GM21528 (cell line): Measurements from ENCODE around the gene COL6A5.
"Not testable (repeated sequence)": the region's sequence is repeated elsewhere in the genome, so short reads cannot be mapped to it uniquely, and the experiment has no call there.

Source experiments
- ATAC-seq: cut with Tn5 transposase; IDR thresholded peaks from one replicate; pipeline ENCODE4 v1.9.1; 2021; ENCODE audit warnings: mild to moderate bottlenecking, moderate library complexity; ENCODE audit not compliant: unreplicated experiment, low FRiP score

The COL6A5 gene

GRCh38 chr3:130430266-130430665 is 84.8 kb downstream of the COL6A5 start:
- ATAC-seq = no peak

GRCh38 chr3:130432086-130432485 is 86.6 kb downstream of the COL6A5 start:
- ATAC-seq = not testable (repeated sequence)

- ATAC-seq = no peak
These were observed 87.8 kb downstream of the COL6A5 start for GRCh38 chr3:130433306-130433705.

DNA sequence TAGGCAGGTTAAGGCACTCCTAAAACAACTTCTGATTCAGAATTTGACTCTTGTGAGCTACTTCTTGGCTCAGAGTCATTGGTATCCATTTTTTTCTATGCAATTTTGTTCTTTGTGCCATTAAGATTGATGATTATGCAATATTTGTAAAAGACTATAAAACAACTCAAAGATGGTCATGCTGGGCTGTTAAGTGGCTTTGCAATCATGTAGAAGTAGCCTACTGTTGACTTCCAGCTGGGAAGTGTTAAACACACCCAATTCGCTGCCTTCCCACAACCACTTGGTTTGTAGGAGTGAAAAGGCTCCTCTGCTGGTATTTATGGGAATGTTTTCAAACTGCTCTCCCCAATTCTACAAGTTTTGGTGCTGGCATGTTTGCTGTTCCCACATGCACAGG is 96.8 kb downstream of the COL6A5 start:
- ATAC-seq = no peak

DNA sequence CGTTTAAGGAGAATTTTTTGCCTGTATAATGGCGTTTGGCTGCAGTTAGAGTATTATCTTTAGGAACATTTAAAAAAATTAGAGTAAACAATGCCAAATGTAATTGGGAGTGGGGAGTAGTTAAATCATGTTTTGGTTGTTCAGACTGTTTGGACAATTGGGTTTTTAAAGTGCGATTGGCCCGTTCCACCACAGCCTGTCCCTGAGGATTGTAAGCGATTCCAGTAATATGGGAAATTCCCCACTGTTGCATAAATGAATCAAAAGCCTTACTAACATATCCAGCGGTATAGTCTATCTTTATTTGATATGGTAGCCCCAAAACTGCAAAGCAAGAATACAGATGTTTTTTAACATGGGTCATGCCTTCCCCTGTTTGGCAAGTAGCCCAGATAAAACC is 101.4 kb downstream of the COL6A5 start:
- not testable (repeated sequence) for ATAC-seq

DNA sequence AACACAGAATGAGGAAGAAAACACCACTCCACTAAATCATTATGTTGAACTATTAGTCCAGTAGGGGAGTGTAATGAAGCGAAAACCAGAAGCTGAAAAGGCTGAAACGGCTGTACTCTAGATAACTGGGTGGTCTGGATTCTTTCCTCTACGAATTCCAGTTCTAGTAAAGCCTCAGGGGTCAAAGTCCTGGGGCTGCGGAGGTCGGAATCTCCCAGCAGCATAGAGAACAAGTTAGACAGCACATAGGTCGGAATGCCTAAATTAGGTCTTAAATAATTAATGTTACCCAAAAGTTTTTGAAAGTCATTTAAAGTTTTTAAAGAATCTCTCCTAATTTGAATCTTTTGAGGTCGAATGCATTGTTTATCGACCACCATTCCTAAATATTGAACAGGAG is 102.7 kb downstream of the COL6A5 start:
- ATAC-seq = not testable (repeated sequence)

GRCh38 chr3:130456540-130456939 is 111.1 kb downstream of the COL6A5 start:
- ATAC-seq = no peak

DNA sequence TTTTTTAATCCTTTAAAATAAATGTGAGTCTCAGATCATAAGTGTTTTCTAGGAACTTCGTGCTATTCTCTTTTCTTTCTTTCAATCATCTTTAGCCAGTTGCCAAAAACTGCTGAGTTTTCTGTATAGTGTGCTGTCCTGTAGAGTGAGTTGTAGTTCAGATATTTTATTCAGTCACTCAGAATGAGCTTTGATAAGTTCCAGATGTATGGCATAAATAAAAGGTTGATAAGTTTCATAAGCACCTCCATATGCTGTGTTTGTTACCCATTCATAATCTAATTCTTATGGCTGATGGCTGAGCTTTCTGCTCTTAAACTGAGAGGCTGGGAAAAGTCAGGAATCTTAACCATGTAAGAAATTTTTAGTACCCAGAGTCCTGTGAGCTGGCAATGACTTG is 112.2 kb downstream of the COL6A5 start:
- no peak for ATAC-seq

GRCh38 chr3:130459944-130460343 is 114.5 kb downstream of the COL6A5 start:
- no peak for ATAC-seq

GRCh38 chr3:130462089-130462488 is 116.6 kb downstream of the COL6A5 start:
- no peak for ATAC-seq

GRCh38 chr3:130463221-130463620 is 117.7 kb downstream of the COL6A5 start:
- no peak for ATAC-seq

DNA sequence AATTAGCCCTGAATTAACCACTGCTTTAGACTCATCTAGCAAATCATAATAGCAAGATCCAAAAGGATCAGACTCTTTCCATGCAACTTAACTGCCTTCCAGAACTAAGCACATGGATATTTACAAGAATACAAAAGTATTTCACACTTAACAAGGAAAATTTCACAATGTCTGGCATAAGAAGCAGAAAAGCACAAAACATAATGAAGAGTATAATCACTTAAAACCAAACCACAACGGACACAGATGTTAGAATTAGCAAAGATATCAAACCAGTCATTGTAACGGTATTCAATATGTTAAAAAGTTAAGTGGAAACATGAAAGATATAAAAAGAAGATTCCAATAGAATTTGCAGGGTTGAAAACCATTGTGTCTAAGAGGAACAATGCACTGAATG is 120.0 kb downstream of the COL6A5 start:
- no peak for ATAC-seq

DNA sequence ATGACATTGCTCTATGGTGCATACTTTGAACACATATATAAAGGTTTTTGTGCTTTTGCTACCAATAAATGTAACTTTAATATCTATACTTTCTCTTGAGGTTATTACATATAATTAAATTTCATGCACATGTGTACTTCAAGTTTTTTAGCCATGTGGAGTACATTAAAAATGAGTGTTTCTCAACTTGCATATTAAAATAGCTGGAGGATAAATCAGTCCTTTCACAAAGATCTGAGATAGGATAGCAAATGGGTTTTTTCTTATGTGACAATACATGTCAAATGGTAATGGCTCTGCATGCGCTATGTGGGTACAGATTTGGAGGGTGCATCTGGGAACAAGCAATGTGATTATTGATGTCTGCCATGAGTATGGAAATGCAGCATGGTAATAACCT is 122.8 kb downstream of the COL6A5 start:
- no peak for ATAC-seq

- no peak for ATAC-seq
These were observed 124.7 kb downstream of the COL6A5 start for GRCh38 chr3:130470126-130470525.

DNA sequence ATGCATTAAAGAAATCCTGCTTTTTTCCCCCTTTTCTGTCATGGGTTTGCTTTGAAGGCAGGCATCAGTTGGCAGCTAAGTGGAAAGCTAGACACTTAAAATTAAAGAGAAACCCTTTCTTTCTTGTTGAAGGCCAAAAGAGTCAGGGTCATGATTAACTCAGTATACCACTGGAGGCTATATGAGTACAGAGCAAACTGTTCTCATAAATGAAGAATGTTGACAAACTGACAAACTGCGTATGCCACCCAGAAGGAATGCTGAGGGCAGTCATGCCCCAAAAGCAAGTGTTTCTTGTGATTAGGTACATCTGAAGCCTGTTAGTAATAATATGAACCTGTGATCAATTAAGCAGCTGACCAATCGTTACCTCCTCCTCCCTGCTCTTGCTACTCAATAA is 127.9 kb downstream of the COL6A5 start:
- no peak for ATAC-seq

DNA sequence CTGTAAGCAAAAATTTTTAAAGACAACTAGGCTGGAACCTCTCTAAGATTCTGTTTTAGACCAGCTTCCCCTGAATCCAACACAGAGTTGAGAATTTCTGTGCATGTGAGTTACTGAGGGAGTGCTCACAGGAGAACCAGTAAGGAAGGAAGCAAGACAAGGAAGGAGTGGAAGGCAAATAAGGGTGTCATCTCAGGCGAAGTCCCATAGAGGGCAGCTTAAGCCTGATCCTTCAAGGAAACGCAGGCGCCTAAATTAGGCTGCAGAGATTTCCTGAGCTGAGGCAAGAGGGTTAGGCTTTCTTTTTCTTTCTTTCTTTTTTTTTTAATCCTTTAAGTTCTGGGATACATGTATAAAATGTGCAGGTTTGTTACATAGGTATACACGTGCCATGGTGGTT is 135.3 kb downstream of the COL6A5 start:
- no peak for ATAC-seq

DNA sequence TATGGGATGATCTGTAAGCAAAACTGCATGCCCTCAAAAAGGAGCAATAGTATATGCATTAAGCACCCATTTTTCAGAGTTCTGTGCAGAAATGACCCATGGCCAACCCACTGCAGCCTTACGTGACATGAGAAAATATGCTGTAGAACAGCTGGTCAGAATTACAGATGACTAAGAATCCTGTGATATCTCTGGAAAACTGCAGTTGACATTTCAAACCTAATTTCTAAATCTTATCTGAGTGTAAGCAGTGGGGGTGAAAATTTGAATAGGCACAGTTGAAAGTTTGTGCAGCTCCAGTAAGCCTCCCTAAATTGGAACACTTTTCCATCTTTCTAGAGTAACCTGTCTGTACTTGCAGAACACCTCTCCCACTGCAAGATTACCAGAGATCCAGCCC is 142.8 kb downstream of the COL6A5 start:
- ATAC-seq = no peak

DNA sequence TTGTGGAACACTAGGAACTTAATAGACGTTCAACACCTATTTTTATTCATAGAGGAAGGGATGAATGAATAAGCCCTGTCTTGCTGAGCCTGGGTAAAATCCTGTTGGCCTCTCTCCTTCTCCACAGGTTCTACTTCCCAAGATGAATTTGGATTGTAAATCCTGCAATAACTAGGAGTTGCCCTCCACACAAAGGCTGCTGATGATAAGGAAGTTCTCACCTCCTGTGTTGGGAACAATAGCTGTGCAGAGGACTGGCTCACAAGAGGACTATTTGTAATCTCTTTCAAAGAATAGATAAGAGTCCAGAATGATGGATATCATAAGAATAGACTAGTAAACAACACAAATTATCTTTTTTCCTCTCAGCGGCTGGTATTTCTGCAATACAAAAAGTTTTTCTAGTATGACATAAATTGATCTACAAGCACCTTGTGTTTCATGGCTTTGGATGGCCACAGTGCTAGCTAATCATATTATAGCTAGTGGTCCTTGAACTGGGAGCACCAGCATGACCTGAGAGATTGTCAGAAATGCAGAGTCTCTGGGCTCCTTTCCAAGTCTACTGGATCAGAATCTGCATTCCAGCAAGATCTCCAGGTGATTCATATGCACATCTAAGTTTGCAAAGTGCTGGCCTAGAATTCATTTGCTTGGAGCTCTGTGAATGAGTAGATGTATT is 143.4 kb downstream of the COL6A5 start:
- no peak for ATAC-seq

- no peak for ATAC-seq
These were observed 144.8 kb downstream of the COL6A5 start for GRCh38 chr3:130490241-130490640.

- no peak for ATAC-seq
These were observed 146.0 kb downstream of the COL6A5 start for GRCh38 chr3:130491431-130491830.

GRCh38 chr3:130504701-130505100 is 159.2 kb downstream of the COL6A5 start:
- ATAC-seq = no peak

DNA sequence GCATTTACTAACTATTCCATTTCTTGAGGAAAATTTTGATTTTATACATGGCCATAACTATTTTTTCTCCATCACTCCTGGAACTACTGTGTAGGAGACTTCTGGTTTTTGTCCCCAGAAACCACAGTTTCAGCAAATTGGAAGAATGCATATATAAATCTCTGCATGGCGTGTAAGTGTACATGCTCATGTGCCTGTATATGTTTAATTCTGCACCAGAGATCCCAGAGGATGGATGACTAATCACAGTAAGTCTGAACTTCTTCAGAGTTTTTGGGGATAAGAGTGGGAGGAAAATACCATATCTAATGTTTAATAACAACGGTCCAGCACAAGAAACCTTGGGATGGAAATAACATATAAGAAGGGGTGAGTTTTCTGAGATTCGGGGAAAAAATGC is 160.6 kb downstream of the COL6A5 start:
- ATAC-seq = no peak

DNA sequence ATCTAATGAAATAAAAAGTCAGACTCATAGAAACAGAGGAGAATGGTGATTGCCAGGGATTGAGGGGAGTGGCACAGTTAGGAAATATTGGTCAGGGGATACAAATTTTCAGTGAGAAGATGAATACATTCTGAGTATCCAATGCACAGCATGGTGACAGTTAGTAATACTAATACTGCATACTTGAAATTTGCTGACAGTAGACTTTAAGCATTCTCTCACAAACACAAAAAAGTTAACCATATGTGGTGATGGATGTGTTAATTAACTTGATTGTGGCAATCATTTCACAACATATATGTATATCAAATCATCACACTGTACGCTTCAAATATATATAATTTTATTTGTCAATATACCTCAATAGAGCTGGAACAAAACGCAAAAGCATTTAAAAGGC is 162.3 kb downstream of the COL6A5 start:
- ATAC-seq = no peak
